ENCODE results near the gene DMC1.

DNA sequence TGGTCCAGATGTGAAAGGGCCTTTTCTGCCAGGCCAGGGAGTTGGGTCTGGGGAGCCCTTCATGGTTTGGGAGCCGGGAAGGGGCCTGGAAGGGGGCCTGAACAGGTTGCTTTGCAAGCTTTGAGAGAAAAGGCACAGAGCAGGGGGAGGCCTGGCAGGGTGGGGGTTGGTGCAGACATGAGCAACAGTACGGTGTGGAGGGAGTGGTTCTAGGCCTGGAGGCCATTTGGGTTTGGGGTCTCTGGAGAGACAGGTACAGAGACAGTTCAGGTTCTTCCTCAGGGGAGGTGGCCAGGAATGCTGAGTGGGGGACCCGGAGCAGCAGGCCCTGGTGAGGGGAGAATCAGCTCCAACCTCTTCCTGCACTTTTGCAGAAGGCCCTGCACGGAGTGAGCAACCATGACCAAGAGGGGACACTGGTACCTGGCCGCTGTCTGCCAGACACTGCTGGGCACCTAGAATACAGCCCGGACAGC, 100.6 kb downstream of the DMC1 start:
- TF ChIP-seq CTCF (IDR thresholded peaks at IDR 0.05; ENCODE audit: low read depth, low read length) (no peak), EZH2phosphoT487 (IDR thresholded peaks at IDR 0.05; ENCODE audit: low read depth) (no peak)
